NCI-H2107 treated with DMSO at 0.1 percent for 48 hours (cell line): ENCODE data around the gene CERKL.

ENCODE experiments used
- DNase-seq: peaks from one replicate; lab custom pipeline; 2025; ENCODE audit not compliant: unreplicated experiment; lab: John Stamatoyannopoulos, UW

CERKL gene

DNA sequence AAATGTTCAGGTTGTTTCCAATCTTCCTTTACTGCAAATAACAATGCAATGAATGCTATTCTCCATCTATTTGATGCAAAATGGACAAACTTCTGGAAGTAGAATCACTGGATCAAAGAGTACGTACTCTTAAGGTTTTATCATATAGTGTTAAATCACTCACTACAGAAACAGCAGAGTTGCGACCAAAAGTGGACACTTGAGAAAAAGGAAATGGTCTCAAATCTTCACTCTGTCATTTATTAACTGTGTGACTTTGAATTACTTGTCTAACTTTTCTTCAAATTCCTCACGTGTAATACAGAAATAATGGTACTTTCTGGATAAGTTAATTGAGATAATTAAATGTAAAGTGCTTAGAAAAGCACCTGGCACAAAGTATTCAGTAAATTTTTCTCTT lies 78.1 kb downstream of the CERKL start:
- DNase-seq = no peak

DNA sequence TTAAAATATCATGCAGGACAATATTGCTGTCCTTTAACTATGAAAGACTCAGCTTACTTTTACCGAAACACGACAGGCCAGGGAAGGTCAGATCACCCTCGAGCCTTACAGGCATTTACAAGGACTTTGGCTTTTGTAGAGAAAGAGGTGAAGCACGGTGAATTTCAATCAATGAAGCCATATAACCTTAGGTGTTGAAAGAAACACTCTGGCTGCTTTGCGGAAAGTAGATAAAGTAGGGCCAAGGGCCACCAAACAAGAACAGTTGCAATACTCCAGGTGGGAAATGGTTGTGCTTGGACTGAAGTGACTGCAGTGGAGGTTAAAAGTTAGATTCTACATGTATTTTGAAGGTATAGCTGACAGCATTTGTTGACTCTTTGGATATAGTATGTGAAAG lies 80.5 kb downstream of the CERKL start:
- DNase-seq = no peak

DNA sequence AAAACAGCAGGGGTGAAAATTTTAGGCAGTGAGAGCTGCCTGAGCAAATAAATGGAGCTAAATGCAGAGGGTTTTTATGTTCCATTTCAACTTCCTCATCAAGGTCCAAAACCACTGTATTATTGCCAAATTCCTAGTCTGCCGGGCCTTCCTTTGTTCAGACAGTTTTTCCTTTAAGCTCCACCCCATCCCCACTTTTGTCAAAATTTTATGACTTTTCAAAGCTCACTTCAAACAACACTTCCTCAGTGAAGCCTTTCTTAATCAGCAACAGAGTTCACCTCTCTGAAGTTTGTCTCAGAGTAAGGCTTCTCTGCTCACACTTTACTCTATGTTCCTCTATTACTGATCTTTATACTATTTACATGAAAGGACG lies 81.3 kb downstream of the CERKL start:
- DNase-seq = no peak

GRCh38 chr2:181575024-181575649 lies 81.8 kb downstream of the CERKL start:
- peak; percentile 30 for DNase-seq

DNA sequence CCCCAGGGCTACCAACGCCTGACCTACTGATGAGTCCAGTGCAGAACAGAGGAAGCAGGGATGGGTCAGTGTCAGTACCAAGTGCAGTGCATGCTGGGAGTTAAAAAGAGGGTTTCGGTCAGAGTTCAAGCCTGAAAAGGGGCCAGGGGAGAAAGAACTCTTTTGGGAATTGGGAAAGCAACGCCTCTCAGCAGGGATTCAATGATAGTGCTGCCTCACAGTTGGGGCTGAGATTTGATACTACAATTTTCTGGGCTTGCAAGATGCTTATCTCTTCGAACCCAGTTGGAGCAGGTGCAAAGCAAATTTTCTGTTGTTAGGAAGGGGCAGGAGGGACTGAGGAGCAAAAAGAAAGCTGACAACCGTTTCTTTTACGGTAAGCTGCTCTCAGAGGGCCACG lies 82.6 kb downstream of the CERKL start:
- peak; percentile 91 for DNase-seq

- DNase-seq = peak; percentile 51
Measured at GRCh38 chr2:181573140-181573736, 83.7 kb downstream of the CERKL start.

- no peak for DNase-seq
Measured at GRCh38 chr2:181570833-181571661, 85.9 kb downstream of the CERKL start.

DNA sequence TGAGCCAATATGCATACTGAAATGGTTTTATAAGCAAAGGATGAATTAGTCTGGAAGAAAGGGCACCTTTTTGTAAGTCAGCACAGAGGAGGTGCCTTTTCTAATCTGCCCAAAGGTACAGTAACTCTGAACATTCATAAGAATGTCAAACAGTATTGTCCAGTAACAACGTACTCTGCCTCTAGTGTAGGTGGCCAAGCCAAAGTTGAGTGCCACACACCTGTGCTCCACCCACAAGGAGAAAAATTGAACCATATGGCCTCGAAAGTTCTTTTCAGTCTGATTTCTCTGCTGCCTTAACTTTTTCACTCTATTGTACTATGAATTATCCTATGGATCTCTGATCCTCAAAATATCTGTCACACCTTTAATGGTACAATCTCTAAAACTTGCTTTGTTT lies 86.8 kb downstream of the CERKL start:
- DNase-seq = no peak

DNA sequence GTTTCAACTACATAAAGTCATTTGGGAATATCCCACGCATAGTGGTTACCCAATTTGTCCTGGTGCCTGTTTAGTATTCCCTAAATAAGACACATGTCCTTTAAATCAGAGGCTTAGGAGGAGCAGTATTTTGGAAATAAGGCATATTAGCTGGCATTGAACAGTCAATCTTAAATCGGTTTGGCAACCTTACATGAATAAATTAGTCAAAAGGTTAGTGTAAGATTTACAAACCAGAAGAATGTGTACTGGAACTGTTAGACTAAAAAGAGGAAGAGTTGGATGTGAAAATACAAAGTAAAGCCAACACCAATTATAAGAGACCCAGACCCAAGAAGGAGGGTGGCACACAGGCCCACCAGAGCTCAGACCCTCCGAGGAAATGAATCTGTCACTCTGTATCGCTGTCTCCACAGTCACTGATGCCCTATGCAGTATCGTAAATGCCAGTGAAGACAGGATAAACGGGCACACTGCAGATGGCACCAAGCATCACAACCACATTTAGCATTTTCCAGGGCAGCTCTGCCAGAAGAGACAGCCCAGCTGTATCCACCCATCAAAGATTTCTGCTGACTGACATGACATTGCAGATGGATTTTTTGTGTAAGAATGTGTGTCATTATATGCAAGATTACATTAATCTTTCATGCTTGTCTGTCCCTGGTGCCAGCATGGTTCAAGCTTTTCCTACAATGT lies 90.4 kb downstream of the CERKL start:
- DNase-seq = no peak

- no peak for DNase-seq
Measured at GRCh38 chr2:181563101-181563692, 93.7 kb downstream of the CERKL start.

GRCh38 chr2:181558371-181558770 lies 98.5 kb downstream of the CERKL start:
- no peak for DNase-seq

DNA sequence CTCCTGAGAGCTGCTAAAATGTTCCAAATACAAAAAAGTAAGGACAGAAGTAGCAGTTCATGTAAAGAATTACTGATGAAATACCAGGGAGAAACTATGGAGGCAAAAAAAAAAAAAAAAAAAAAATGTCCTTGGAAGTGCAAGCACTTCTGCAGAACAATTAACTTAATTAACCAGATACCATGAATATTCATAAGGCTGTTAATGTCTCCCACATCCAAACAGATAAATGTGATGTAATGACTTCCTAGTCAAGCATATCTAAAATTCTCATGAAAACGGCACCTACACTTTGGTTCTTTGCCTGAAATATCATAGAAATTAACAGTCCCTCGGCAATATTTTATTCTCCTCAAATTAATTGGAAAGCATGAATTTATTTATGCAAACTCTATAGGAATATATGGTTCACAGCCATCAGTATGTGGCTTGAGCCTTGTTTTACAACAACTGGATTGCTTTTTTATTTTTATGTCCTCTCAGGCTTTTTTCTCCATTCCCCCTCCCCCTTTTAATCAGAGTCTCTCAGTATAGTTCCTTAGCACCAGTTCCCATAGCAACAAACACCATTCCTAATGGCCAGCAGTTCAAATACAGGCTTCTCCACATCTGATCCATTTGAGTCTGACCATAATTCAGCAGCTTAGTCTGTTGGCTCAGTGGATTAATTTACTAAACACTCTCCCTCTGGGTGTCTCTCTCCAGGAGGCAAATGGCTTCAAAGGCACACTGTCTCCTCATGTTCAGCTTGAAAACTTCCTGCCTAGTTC lies 102.7 kb downstream of the CERKL start:
- DNase-seq = no peak

GRCh38 chr2:181553244-181553643 lies 103.7 kb downstream of the CERKL start:
- no peak for DNase-seq

GRCh38 chr2:181552808-181553207 lies 104.1 kb downstream of the CERKL start:
- DNase-seq = no peak

- DNase-seq = no peak
Measured at GRCh38 chr2:181546086-181546485, 110.8 kb downstream of the CERKL start.

DNA sequence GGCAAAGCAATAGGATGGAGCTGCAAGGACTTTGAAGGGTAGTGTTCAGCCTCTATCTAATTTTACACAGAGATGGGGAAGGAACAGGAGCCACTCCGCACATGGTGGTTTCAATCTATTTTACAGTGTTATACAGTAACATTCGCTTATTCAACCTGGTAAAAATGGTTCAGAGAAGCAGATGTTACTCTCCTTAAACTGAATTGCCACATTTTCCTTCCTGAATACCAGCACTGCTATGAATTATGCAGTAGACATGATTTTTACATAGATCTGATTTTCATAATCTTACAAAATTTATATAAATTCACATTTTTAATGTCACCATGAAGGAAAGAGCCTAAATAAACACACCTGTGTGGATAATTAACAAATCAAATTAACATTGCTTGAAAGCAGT lies 114.7 kb downstream of the CERKL start:
- DNase-seq = no peak

GRCh38 chr2:181540421-181540820 lies 116.5 kb downstream of the CERKL start:
- DNase-seq = no peak

- DNase-seq = no peak
Measured at GRCh38 chr2:181536730-181537129, 120.2 kb downstream of the CERKL start.

DNA sequence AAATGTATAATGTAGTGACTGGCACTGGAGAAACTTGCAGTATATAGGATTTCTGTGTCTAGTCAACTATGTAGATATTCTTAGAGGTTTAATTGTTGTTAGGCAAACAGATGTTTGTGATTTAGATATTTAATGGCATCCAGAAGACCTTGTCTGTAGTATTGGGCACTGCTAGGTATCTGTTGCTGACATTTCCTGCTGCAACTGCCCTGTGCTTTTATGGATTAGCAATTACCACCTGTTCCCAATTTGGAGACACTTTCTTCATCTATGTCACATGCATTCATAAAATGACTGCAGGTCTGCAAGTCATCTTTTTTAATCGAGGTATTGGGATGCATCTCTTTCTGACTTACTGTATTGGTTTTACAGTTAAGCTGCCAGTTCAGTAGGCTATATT lies 128.5 kb downstream of the CERKL start:
- no peak for DNase-seq

GRCh38 chr2:181527058-181527457 lies 129.8 kb downstream of the CERKL start:
- no peak for DNase-seq

DNA sequence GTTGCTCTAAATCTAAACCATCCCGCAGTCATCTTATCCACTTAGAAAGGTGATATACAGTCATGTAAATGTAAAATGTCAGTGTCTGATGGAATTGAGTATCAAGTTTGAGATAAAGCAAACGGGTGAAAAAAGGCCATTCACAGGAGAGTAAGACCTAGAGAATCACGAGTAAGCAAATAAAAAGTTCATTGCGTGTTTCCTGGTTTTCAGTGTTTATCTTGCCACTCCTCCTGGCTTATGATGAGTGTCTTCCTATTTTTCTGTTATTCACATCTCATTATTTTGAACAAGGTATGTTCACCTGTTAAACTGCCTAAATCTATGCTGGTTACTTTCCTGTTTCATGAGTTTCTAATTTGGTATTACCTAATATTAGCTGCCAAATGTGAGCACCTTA lies 130.9 kb downstream of the CERKL start:
- no peak for DNase-seq
